NCI-H526 (cell line): ENCODE measurements around the gene FXYD5.
"Not testable (repeated sequence)": the region's sequence is repeated elsewhere in the genome, so short reads cannot be mapped to it uniquely, and the experiment has no call there.

ENCODE experiments used
- DNase-seq, 2 experiments: peaks; one replicate each; lab custom pipeline; 2025; lab: John Stamatoyannopoulos, UW

Gene FXYD5

DNA sequence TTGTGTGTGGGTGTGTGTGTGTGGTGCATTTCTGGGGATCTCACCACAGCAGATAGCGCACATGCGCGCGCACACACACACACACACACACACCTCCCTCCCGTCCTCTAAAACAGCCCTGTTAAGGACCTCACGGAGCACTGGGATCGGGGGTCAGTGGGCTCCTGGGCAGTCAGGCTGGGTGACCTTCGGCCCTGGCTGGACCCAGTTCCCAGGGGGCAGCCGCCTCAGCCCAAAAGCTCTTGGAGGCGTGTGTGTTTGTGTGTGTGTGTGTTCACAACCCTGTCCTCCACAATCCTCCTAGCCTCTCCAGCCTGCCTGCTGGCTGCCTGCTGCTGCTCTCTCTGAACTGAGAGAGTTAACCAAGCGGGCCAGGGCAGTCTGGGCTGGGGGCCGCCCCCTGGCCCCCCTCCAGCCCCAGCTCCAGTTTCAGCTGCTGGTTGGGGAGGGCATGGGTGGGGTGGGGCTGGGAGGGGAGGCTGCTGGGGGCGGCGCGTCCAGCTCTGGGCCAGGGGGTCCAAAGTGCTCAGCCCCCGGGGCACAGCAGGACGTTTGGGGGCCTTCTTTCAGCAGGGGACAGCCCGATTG is 16.1 kb upstream of the FXYD5 start, which contains the start of gene FXYD1:
Gene FXYD1 (plus strand): TSS at position 520 of the 588 bp plus-strand sequence. CDS start 1,256 bp downstream, outside the sequence.
- DNase-seq: no peak

GRCh38 chr19:35140207-35140961 is 14.2 kb upstream of the FXYD5 start:
- DNase-seq: no peak

DNA sequence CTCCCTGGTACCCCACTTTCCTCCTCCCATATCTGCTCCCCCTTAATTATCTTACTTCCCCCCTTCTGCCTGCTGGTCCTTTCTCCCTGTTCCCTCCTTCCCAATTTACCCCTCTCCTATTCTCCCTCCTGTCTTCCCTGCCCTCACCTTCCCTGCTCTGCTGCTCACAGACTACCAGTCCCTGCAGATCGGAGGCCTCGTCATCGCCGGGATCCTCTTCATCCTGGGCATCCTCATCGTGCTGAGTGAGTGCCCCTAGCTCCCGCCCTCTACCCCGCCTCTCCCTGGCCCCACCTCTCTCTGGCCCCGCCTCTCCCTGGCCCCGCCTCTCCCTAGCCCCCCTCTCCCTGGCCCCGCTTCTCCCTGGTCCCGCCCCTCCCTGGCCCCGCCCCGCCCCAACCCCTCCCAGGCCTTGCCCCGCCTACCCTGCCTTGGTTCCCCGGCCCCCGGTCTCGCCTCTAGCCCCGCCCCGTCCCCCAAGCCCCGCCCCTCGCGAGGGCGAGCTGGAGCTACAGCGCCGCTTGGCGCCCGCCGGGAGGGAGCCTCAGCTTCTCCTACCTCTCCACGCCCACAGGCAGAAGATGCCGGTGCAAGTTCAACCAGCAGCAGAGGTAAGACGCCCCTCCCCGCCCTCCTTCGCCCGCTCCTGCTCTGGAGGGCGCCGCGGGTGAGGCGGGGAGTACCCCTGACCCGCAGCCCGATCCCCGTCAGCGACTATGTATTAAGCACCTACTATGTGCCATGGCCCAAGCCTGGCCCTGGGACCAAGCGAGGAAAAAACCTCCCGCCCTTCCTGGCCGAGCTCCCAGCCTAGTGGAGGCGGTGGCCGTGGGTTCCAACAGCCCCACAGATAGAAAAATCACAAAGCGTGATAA is 13.3 kb upstream of the FXYD5 start:
- DNase-seq: peak; percentile 85 to 97

GRCh38 chr19:35141837-35142605 is 12.5 kb upstream of the FXYD5 start:
- peak in 1 of 2 experiments; percentile 25 for DNase-seq

DNA sequence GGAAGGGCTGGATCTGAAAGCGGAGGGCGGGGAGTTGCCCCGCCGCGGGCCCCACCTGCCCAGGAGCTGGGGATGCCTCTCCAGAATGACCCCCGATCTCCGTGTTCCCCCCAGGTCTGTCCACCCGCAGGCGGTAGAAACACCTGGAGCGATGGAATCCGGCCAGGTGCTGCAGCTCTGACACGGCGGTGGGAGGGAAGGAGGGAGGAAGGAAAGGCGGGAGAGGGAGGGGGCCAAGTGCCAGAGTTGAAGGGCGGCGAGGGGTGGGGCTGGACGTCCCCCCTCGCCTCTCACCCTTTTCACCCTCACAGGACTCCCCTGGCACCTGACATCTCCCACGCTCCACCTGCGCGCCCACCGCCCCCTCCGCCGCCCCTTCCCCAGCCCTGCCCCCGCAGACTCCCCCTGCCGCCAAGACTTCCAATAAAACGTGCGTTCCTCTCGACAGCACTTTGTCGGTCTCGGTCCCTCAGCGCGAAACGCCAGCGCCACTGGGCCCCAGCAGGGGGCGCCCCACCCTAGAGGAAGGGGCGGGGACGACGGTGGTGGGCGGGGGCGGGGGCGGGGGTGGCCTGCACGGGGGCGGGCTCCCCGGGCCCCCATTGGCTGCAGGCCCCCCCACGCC is 11.8 kb upstream of the FXYD5 start:
- peak in 1 of 2 experiments; percentile 81 for DNase-seq

DNA sequence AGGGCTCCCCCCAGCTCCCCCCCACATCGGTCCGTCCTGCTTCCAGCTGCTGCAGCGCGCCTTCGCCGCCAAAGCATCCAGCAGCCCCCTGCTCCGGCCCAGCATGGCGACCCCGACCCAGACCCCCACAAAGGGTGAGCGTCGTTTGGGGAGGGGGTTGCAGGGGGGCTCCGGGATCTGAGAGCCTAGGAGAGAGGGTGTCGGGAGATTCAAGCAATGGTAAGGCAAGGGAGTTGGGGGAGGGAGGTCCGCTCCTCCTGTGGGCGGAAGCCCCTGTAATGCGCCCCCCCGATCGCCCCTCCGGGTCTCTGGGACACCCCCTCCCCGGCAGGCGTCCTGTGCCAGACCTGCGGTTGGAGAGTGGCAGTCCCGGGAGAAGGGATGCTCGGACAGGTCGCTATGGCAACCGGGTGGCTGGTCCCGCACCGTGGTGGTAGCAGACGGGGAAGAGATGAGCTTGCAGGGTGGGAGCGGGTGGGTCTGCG is 11.3 kb upstream of the FXYD5 start, which contains the start of gene FXYD7:
Gene FXYD7 (plus strand): TSS at position 25 of the 485 bp plus-strand sequence. CDS start 79 bp downstream, at position 104.
- peak in 1 of 2 experiments; percentile 38 for DNase-seq

GRCh38 chr19:35143818-35144217 is 10.7 kb upstream of the FXYD5 start:
- no peak for DNase-seq

DNA sequence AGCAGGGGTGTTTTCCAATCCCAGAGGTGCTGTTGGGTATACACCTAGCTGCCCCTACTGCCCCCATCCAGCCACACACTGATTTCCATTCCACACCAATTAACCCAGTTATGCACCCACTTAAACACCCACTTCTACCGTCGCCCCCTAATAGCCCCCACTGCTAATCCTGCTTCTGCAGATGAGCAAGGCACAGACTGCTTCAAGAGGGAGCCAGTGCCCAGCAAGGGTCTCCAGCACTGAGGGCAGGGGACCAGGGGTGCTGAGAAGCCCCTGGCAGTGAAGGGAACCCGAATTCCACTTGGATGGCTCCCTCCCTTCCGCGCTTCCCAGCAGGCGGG is 10.3 kb upstream of the FXYD5 start:
- no peak for DNase-seq

DNA sequence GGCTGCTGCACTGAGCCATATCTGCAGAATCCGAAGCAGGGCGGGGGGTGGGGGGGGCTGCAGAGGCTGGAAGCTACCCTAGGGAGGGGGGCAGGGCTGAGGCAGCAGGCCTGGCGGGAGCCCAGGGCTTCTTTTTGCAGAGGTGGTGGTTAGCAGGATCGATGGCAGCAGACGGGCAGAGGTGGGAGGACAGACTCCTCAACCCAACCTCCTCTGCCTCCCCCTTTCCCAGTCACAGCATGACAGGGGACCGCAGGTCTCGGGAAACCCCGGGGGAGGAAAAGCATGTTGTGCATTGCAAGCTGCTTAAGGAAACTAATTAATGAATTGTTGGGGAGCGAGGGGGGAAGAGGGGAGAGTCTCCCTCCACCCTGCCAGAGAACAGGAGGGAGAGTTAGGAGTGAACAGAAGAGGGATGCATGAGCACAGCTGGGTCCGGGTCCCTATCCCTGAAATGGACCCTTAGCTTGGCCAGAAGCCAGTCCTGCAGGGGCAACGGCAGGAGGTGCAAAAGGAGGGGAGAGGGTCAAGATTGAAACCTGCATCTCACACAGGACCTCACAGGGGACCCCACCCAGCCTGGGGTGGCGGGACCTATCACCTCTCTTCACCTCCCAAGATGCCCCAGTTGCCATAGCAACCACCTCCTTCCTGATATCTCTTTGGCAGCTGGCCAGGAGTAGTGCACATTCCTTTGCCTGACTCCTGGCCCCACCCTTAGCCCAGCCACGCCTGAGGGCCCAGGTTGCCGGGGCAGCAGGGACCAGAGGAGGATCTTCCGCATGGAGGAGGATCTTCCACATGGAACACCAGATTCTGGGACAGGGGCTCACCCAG is 9.7 kb upstream of the FXYD5 start:
- peak; percentile 38 to 64 for DNase-seq

DNA sequence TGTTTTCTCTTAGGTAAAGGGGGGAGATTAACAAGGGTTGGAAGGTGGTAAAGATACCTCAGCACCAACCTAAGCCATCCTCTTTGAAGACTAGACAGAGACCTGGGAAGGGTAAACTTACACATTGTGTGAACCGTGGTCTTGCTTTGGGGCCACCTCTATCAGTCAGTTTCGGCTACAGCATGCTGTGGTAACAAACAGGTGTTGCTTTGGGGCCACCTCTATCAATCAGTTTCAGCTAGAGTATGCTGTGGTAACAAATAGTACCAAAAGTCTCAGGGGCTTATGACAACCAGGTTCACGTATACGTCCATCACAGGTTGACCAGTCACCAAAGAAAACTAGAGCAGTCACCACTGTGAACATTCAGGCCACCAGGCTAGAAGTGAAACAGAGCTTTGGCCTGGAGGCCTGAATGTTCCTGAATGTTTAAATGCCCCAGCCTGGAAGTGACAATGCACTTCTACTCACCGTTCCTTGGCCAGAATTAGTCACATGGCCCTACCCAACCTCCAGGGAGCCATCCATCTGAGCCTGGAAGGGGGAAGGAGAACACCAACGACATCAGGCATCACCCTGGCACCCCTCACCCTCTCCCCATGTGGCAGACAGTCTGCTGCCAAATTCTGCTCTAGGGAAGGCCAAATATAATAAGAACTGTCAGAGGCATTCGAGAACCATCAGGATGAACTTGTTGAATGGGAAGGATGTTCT is 7.6 kb upstream of the FXYD5 start:
- DNase-seq: no peak

DNA sequence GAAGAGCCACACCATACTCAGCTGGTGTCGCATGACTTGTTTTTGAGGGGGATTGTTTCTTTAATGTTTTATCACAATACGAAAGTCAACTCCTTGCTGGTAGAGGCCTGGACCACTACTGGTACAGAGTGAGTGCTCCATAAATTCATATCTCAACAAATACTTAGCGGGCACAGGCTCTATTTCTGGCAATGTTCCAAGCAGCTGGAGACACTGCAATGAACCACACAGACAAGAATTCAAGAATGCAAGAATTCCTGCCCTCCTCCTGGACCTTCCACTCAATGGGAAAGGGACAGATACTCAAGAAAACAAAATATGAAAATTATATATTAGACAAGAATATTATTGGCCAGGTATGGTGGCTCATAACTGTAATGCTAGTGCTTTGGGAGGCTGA is 5.1 kb upstream of the FXYD5 start:
- no peak for DNase-seq

- DNase-seq: no peak
These were observed 4.1 kb upstream of the FXYD5 start for GRCh38 chr19:35150445-35150844.

DNA sequence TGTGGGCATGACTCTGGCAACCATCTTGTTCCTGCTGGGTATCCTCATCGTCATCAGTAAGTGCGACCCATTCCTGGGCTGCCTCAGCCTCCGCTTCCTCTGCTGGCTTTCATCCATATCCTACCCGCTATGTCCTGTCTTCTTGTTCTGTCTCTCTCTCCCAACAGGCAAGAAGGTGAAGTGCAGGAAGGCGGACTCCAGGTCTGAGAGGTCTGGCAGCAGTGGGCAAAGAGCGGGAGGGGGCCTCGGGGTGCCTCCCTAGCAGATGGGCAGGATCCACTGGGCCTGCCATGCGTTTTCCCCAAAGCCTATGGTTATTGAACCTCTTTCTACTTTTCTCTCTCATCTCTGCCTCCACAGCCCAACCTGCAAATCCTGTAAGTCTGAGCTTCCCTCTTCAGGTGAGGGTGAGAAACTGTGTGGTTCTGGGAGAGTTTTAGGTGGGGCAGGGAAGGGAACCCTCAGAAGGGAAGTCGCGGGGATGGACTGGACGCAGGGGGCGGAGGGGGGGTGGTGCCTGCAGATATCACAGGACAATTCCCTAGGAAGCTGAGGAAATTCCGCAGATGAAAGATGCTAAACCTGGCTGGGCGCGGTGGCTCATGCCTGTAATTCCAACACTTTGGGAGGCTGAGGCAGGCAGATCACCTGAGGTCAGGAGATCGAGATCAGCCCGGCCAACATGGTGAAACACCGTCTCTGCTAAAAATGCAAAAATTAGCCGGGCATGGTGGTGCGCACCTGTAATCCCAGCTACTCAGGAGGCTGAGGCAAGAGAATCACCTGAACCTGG is 3.1 kb upstream of the FXYD5 start:
- DNase-seq: no peak

GRCh38 chr19:35153129-35153522 is 1.4 kb upstream of the FXYD5 start:
- DNase-seq: not testable (repeated sequence)

DNA sequence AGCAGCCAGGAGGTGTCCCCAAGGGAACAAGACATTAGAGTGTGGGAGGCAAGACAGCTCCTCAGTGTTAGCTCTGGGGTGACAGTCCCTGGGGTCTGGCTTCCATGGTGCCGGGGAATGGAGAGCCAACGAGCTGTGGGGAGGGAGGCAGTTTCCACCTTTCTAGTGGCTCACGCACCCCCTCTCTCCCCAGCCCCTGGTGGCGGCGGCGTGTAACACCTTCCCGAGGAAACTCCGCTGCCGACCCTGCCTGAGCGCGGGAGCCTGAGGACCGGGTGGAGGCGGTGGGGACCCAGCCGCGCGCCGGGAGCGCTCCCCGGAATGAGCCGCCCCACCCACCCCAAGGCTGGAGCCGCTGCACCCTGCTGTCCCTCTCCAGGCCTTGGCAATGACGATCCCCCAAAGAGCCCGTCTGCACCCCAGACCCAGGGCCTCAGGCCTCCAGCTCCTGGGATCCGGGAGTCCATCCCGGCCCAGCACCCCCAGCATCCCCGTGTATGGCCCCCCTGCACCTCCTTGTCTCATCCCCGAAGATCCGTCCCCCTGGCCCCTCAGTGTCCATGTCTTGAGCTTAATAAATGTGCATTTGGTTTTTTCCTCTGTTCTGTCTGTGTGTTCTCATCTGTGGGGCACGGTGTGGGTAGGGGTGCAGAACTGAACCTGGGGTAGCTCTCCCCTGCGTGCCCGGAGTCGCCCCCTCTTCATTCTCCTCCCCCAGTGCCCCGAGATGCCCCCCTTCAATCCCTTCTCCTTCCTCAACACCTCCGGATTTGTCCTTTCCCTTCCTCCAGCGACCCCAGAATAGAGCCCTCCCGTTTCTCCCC is 622 bp upstream of the FXYD5 start:
- DNase-seq: peak; percentile 45 to 82

DNA sequence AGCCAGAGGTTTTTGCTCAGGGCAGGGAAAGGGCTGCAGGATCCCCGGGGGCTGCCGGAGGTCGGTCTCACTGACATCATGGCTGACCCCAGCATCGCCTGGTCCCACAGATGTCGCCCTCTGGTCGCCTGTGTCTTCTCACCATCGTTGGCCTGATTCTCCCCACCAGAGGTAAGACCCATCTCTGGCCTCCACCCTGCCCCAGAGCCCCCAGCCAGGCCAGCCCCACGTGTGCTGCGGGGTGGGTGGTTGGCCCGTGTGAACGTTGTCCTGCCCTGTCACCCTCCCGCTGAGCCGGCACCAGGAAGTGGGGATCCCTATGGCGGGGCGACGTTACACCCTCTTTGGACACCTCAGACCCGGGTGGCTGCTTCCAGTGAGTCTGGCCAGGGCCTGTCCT is 906 bp downstream of the FXYD5 start:
- DNase-seq: no peak

- DNase-seq: no peak
These were observed 1.6 kb downstream of the FXYD5 start for GRCh38 chr19:35155981-35156672.
